Superior temporal gyrus (tissue), 1 donor: ENCODE results near the gene TAF1B.
A peak's percentile ranks its signal among the peaks of the same experiment; 100 is the strongest.

ENCODE experiments used
- DNase-seq: peaks from one replicate; pipeline ENCODE4 v3.0.0-alpha.2; 2016; ENCODE audit errors: extremely low spot score

TAF1B gene

DNA sequence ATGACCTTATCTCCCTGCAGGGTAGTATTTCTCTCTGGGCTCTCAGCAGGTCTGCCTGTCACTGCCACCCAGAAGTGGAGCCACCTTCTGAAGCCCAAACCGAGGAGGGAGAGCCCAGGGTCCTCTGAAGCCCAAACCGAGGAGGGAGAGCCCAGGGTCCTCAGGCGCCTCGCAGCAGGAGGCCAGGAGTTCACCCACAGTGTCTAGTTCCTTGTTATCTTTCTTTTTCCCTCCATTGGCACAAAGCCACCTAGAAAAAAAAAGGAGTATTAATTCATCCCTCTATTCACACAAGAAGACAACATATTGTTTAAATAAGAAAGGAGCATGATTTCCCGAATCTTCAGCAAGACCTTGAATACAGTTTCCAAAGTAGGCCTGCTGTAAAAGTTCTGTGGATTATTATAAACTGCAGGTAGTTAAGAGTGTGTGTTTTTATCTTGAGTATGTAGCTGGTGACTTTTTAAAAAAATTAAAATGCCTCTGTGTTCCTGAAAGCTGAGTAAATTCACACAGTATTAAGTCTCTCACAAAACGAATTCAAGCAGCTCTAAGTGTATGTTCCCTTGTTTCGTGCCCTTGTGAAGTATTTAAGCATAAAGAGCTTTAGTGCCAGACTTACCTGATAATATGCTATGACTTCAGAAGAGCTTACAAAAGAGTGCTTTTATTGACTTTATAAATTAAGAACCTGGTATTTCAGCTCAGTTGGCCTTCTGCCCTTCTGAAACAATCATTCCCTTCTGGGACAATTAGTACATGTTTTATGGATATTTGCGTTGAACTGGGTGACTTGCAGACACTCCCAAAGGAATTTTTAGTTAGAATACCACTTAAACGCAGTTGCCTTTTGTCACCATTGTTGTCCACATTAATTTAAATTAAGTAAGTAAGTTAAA is 96.6 kb downstream of the TAF1B start:
- no peak for DNase-seq

- DNase-seq: no peak
Measured at GRCh38 chr2:9941196-9941995, 98.1 kb downstream of the TAF1B start.

DNA sequence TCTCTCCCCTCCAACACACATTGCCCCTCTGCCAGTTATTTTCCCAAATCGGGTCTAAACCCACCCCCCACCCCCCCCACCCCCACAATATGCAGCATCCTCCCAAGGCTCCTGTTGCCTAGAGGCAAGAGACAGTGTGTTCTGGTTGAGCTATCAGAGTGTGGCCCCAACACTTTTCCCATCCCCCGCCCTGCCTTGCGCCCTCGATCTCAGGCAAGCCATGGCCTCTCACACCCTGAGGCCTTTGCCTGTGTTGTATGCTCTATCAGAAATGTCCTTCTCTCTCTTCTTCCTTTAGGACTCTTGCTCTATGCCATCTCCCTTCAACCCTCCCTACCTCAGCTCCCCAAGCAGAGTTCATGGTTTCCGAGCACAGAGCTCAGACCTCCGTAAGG is 98.7 kb downstream of the TAF1B start:
- no peak for DNase-seq

DNA sequence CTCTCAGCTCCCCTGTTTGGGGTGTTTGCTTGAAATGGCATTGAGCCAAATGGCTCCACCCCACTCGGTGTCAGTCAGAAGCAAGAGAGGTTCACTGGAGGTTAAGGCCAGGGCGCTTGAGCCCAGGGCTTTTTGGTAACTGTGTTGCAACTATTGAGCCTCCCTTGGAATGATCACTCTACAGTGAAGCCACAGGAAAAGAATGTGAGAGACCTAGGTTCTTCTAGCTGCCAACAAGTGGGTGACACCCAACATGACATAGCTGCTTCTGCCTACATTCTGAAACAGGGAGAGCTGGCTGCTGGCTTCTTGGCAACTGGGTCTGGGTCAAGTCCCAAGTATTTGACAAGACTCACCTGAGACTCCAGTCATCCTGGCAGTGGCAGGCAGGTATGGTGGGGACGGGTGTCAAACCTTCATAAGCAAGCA is 101.1 kb downstream of the TAF1B start:
- no peak for DNase-seq

DNA sequence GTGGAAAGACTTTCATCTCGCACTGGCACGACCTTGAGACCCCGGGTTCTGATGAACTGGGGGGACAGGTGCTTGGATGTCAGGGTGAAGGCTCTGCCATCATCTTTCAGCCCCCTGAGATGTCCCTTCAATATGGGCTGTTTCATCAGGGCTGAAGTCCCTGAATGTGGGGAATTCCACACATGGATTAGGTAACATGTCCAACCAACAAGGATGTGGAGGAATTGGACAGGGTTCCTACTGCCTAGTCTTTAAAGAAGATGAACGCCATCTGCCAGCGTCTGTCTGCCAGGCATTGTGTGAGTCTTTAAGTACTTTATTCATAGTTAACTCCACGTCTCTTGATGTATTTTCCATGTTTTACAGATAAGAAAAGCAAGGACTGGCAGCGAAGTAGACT is 102.3 kb downstream of the TAF1B start:
- DNase-seq: no peak

DNA sequence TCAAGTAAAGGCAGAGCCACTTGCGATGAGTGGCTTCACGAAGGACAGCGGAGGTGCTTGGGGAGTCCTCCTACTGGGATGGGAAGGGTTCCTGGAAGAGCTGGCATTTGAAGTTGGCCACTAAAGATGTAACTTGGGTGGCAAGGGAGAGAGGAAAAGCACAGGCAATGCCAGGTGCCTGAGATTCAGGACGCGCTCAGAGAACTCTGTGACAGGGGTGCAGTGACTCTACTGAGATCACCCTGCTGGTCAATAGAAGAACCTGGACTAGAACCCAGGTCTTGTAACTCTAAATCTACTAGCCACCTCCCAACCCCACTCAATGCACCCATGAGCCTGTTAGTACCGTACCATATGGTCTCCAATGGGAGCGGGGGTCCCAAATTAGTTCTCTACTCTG is 102.8 kb downstream of the TAF1B start:
- no peak for DNase-seq

DNA sequence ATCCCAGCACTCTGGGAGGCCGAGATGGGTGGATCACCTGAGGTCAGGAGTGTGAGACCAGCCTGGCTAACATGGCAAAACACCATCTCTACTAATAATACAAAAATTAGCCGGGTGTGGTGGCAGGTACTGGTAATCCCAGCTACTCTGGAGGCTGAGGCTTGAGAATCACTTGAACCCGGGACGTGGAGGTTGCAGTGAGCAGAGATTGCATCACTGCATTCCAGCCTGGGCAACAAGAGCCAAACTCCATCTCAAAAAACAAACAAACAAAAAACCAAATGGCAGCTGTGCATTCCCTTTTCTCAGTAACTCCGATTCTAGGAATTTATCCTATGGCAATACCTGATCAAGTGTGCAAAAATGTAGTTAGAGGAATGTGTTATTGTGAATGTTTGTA is 103.5 kb downstream of the TAF1B start:
- no peak for DNase-seq

- DNase-seq: no peak
Measured at GRCh38 chr2:9948721-9949120, 105.4 kb downstream of the TAF1B start.

DNA sequence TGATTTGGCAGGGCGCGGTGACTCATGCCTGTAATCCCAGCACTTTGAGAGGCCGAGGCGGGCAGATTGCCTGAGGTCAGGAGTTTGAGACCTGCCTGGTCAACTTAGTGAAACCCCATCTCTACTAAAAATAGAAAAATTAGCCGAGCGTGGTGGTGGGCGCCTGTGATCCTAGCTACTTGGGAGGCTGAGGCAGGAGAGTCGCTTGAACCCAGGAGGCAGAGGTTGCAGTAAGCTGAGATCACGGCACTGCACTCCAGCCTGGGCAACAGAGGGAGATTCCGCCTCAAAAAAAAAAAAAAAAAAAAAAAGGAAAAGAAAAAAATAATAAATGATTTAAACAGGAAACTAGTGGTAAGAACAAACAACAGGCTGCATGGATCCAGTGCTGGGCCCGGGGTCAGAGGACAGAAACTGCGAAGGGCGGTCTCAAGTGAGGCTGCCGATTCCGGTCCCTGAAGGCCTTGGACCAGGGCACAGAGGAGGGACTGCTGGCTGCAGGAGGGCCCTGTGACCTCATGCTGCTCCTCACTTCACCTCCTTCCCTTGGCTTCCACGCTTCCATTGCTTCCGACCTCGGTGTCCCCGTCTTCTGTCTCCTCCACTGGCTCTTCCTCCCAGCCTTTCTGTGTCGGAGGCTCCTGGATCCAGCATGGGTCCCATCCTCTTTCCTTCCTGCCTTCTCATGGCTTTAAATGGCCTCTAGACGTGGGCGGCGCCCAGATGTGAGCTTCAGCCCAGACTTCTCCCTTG is 106.1 kb downstream of the TAF1B start:
- DNase-seq: no peak

- no peak for DNase-seq
Measured at GRCh38 chr2:9949992-9950520, 106.8 kb downstream of the TAF1B start.

GRCh38 chr2:9950521-9951271 is 107.4 kb downstream of the TAF1B start:
- DNase-seq: no peak

- DNase-seq: no peak
Measured at GRCh38 chr2:9951272-9951521, 107.9 kb downstream of the TAF1B start.

DNA sequence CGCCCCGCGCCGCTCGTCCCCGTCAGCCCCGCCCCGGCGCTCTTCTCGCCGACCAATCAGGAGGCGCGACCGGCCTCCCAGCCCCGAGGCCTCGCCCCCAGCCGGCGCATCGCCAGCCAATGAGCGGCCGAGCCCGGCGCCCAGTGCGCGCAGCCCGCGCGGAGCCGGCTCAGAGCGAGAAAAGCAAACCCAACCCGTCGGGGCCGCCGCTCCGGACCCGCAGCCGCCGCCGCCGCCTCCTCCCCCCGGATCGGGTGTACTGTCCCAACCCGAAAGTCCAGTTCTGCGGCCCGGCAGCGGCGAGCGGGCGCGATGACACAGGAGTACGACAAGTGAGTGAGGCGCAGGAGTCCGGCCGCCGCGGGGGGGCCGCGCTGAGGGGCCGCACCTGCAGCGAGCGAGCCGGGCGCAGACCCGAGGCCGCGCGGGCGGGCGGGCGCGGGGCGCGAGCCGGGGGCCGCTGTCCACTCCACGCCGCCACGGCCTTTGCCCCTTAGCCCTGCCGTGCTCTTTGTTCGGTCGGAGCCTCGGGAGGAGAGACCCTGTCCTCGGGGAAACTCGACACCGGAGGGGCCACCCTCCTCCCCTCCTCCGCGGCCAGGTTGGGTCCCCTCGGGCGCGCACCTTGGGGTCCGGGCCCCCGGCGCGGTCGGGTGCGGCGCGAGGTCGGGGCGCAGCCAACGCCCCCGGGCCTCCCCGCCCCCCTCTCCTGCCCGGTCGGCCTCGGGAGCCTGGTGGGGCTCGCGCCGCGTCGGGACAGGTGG is 108.4 kb downstream of the TAF1B start, which contains the start of gene GRHL1:
GRHL1 (plus strand) TSS at position 172 of the 764 bp plus-strand sequence; CDS start at position 313, 141 bp downstream.
- peak; percentile 91 for DNase-seq

DNA sequence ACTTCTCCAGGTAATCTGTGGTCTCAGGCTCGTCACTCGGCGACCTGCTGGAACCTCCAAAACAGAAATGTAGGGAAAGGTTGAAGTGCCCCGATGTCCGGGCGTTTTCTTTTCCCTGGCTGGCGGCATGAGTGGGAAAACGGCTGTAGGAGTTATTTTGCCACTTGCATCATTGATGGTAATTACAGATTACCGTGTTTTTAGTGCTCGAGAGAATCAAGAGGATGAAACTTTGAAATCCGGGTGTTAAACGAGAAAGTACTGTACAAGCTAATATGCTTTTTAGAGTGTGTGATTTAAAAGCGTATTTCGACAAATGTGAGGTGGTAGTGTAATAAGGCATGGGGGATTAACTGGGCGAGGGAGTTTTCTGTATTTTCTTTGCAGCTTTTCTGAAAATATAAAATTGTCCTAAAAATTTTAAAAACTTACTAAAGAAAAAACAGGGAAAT is 109.0 kb downstream of the TAF1B start:
- DNase-seq: no peak

- DNase-seq: no peak
Measured at GRCh38 chr2:9952856-9953503, 109.7 kb downstream of the TAF1B start.

DNA sequence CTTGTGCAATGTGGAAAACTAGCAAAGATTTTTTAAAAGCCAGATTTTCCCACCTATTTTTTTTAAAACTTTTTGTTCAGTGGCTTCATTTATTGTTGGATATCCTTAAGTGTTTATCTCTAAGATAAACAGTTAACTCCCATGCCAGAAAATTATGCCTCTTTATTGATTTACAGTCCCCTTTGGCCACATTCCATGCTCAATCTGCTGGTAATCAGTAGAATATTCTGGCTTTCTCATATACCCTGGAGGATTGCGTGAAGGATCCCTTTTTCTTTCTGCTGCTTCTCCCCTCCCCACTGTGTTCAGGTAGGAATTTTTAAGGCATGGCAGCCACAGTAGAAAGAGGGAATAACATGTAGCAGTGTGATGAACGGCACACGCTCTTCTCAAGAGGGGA is 110.9 kb downstream of the TAF1B start:
- no peak for DNase-seq

DNA sequence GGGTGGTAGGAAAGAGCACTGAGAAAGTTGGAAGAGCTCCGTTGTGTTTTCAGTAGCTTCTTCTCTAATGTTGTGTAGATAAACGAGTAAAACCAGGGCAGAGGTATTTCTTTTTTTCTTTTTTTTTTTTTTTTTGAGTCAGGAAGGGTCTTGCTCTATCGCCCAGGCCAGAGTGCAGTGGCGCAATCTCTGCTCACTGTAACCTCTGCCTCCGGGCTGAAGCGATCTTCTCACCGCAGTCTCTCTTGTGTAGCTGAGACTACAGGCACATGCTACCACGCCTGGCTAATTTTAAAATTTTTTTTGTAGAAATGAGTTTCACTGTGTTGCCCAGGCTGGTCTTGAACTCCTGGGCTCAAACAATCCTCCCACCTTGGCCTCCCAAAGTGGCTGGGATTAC is 114.8 kb downstream of the TAF1B start:
- no peak for DNase-seq

- DNase-seq: no peak
Measured at GRCh38 chr2:9959262-9959661, 116.0 kb downstream of the TAF1B start.

- DNase-seq: no peak
Measured at GRCh38 chr2:9961013-9961412, 117.7 kb downstream of the TAF1B start.
